Fibroblast of the conjunctiva (primary cell): ENCODE results near the gene SFXN4.

Source experiments
- DNase-seq: peaks from one replicate; pipeline ENCODE4 v3.0.0-alpha.2; 2010; ENCODE audit warnings: low read depth

The SFXN4 gene, protein sequence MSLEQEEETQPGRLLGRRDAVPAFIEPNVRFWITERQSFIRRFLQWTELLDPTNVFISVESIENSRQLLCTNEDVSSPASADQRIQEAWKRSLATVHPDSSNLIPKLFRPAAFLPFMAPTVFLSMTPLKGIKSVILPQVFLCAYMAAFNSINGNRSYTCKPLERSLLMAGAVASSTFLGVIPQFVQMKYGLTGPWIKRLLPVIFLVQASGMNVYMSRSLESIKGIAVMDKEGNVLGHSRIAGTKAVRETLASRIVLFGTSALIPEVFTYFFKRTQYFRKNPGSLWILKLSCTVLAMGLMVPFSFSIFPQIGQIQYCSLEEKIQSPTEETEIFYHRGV

DNA sequence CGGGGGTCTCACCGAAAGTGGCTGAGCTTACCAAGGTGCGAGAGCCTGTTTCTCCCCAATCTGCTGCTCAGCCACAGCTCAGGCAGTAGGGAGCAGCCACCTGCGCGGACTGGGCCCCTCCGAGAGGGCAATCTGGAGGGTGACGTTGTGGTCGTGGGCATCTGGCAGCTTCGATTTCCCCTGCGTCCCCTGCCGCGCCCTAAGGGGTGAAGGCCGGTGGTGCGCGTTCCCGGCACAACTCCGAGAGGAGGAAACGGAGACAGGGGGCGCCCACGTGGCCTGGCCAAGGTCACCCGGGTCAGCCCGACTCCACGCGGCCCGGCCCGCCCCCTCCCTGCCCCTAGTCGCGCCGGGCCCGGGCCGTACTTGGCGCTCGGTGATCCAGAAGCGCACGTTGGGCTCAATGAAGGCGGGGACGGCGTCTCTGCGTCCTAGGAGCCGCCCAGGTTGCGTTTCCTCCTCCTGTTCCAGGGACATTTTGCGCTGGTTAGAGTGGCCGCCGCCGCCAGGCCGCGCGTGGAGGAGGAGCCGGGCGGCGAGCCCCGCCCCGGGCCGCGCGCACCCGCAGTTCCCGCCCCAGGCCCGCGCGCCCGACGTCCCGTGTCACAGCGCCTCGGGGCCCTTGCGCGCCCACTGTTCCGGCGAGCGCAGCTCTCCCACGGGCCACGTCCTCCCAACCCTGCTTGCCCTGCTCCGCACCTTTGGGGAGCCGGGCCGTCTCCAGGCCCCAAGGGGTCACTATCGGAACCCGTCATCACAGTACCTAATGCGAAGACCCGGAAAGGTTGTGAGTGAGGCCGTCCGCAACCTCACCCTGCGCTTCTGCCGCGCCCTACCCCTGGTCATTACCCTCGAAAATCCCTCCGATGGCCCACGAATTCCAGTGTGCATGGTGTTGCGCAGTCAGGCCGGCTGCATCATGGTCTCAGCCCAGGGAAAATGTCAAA lies at the start of gene SFXN4:
TSS of gene SFXN4 (minus strand) at position 544 of the 947 bp plus-strand sequence. CDS start at position 477, 67 bp downstream.
- DNase-seq = no peak

DNA sequence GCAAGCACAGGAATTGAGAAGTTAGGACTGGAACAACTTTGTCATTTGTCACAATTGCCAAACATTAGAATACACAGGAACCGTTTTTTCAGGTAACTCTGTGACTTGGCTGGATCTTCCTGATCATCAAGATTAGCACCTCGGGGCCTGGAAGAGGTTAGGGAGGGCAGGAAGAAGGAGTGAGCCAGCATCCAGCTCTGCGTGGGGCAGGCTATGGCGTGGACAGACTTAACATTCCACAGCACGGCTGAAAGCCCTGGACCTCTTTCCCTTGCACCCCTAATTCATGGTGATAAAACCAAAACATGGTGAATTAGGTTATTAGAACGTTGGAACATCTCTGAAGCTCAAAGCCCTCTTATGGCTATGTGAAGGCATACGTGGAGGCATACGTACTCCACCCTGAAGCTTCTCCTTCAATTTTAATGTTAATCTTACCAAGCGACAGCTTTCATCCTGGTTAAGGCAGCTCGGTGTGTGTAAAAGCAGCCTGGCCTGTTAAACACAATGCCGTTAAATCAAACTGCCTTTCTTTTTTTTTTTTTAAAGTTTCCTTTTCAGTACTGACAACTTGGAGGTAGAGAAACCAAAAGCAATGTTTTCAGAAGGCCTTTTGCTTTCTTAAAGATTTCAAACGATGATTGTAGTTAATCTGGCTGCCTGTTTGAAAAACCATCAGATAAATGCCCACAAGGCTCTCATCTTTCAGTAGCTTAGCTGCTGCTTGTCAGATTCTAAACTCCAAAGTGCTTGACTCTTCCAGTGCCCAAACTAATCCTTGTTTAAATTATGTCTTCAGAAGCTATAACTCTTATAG lies 46.3 kb upstream of the SFXN4 start:
- no peak for DNase-seq

DNA sequence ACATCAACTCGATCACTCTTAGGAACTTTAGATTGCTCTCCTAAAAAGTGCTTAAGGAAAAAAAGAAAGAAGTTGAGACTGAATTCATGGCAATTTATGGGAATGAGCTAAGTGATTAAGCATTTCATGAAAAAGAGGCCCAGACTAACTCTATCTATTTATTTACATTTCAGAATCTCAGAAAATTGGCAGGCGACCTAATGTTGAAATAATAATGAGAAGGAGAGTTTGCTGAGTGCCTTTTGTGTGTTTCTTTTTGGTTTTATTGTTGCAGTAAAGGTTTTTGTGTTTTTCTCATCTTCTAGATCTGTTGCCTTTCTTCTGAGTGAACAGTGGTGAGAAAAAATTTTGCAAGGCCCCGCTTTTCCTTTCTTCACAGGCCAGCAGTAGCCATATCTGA lies 45.7 kb upstream of the SFXN4 start:
- DNase-seq = peak; percentile 64

DNA sequence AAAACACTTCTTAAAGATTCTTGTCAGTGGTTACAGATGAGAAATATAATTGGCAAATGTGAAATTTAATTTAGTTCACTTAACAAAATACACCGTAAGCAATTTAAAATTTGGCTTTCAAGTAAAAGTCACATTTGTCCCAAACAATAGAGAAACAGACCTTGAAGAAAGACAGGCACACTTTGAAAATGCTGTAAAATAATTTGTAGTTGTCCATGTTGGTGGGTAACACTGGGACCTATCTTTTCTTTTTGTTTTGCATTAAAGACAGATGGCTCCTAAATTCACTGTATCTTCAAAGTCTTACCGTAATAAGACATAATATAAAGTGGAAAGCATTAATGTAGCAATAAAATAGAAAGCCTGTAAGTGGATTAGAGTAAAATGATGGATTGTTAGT lies 45.1 kb upstream of the SFXN4 start:
- DNase-seq = no peak

DNA sequence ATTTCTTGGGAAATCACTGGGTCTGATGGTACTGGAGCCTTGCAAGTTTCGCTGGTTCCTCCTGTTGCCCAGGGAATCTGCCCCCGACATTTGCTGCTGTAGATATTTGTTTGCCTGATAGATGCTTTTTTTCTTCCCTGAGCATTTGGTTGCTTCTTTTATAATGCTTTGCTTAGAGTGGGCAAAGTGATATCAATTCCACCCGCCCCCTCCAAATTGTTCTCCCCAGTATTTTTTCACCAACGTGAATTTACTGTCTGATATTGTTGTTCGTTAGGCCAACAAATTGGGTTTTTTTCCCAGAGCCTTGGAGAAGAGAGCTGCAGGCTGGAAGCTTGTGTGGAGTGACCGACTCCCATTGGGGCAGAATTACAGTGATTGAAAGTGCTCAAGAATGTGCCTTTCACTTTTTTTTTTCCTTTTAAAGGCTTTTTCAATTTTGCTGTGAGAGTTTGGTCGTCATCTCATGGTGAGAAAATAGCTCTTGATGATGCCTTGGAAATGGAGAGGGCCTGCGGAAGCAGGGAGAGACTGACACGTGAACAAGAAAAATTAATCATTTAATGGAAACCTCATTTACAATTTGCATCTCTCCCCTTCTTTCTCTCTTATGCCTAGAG lies 44.3 kb upstream of the SFXN4 start:
- DNase-seq = no peak

DNA sequence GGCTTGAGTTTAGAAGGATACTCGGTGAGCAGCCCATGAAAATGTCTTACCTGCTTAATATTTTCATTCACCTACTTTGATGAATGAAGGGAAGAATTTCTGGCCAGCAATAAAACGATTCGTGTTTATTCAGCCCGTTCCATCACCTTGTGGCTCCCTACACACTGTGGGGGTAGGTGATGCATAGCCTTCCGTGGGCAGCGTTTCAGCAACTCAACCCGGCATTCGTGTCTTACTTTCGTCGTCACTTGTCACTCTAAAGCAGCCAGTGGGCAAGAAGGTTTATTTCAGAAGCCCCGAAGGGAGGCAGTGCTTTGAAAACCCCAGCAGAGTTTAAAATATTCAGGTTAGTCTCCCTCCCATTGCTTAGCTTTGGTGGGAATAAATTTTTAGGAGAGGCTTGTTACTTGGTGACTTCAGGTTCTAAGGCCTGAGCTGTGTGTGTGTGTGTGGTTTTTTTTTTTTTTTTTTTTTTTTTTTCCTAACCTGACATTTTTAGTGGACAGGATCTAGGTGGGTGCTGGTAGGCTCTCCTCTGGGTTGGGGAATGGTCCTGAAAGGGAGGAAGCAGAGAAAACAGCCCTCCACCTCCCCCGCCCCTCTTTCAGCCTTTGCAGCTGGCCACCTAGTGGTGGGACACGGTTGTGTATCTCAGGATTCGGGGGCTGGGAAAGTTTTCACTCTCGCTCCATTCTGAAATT lies 43.7 kb upstream of the SFXN4 start:
- DNase-seq = no peak

DNA sequence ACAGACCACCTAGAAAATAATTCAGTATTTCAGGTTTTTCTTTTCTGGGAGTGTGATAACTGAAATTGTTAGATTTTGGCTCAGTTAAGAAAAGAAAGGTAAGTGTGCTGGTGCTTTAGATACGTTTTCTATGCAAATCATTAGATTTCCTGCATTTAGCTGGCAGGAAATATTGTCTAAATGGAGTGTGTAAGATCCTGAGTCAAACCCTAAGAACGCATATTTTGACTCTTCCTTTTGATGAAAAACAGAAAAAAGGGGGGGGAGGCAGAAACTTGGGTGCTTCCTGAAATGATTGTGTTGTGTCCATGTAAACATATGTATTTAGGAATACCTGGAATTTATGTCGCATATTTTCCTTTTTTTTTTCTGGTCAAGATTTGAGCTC lies 43.0 kb upstream of the SFXN4 start:
- DNase-seq = no peak

DNA sequence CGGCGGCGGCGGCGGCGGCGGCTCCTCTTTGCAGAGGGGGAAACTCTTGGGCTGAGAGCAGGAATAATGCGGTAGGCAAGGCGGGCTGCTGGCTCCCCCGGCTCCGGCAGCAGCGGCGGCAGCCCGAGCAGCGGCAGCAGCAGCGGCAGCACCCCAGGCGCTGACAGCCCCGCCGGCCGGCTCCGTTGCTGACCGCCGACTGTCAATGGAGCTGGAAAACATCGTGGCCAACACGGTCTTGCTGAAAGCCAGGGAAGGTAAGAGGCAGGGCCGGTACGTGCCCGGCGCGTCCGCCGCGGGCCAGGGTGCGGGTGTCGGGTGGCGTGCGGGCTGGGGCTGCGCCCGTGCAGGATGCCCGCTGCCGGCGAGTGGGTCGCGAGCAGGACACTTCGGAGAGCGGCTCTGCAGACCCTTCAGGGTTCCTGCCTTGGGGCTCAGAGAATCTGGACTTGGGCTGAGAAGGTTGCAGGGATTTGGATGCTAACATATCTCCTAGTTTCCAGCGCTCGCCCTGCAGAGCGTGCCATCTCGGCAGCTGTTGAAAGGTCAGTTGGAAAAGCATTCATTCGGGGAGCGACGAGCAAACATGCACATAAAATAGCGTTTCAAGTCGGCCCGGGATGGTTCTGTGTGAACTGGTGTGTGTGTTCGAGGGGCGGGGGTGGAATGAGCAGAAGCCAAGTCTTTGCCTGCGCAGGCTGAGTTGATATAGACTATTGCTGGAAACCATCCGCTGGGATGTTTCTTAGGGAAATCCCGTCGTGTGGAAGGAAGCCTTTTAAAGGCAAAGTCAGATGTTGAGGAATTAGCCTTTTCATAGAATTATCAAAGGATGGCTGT lies 42.4 kb upstream of the SFXN4 start:
- no peak for DNase-seq

DNA sequence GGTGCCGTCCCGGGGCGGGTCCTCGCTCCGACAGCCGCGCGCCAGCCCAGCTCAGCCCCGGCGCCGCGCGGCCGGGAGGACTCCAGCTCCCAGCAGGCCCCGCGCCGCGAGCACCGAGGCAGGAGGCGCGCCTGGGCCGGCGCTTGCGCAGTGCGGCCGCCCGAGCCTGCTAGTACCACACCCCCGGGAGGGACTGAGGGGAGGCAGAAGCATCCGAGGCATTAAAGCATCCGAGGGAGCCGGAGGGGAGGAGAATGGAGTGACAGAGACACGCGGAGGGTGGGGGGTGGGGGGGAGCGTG lies 41.8 kb upstream of the SFXN4 start, which contains the start of gene GRK5:
TSS of gene GRK5 (plus strand) at position 206 of the 301 bp plus-strand sequence. CDS start 347 bp downstream, outside the sequence.
- DNase-seq = peak; percentile 98

DNA sequence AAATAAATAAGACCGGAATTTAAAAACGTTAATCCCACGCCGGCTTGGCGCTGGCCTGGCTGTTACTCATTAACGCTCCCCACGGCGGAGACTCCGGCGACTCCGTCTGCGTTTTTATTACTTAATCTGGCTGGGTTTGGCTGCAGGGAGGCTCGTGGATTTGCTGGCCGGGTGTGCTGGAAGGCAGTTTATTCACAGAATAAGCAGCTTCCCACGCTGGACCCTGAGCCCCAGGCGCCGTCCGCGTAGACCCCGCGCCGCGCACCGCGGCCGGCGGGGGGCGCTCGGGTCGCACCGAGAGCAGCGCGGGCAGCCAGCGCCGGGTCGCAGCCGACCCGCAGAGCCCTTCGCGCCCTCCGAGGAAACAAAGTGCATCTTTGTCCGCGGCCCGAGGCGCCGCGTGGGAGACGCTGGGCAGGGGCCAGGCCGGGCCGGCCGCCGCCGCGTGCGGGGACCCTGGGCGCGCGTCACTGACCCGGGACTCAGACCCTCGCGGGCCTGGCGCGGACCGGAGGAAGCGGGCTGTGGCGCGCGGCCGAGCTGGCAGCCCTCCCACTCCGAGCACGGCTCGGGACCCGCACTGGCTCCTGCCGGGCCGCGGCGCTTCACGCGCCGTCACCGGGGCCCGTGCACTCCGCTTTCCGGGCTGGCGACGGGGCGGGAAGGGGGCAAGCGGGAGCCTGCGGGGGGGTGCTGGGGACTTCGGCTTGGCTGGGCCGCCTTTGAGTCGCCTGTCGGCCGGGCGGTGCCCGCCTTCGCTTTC lies 41.3 kb upstream of the SFXN4 start:
- no peak for DNase-seq

DNA sequence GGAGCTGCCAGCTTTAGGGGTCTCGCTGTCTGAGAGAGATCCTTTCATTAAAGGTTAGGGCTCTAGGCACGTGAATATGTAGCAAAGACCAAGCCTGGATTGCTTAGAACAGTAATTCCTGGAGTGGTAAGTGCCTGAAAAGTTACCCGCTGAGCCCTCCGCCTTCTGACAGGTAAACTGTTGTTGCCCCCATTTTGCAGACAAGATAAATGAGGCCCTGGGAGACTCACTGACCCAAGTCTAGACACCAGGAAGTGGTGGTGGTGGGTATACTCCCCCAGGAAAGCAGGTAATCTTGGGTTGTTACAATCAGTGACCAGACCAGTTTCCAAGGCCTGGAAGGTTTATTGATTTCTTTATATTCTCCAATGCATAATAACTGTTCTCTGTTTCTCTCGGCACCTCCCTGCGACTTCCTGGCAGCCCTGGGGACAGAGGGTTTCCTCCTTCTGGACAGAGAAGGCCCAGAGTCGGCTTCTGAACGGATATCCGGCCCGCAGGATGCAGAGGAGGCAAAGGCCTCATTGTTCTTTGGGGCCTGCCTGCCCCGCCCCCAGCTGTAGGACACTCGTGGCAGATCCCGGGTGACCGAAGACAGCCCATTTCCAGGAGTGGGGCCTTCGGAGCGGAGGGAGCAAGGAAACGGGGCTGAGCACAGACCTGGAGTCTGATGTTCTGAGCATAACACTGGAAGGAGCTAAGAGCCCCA lies 40.5 kb upstream of the SFXN4 start:
- DNase-seq = no peak

DNA sequence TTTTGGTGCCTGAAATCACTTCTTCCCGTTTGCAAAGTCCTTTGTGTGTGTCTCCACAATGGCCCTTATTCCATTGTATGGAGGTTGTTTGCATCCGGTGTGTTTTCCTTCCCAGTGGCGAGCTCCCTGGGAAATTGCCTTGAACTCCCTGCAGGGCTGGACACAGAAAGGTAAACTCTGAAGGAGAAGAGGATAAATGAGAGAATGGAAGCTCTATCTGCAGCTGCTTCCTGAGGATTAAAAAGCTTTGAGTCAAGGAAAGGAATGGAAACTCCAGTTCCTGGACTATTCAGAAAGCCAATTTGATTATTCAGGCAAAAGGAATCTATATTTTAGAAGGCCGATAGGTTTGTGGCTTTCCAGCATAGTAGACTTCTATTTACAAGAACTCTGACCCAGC lies 37.5 kb upstream of the SFXN4 start:
- DNase-seq = no peak

DNA sequence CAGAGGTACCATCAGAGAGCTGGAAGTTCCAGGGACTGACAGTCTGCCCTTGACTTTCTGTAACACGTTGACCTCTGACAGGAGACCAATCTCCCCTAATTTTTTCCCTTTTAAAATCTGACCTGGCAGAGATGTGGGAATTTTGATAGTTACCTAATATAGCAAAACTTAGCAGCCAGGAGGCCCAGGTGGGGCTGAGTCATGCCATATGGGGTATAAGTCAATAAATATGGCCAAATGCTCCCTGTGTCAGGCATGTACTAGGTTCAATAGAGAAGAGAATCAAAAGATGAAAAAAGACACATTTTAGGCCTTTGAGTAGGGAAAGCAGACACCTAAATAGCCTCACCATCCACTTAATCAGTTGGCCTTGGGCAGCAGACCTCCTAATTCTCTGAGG lies 35.7 kb upstream of the SFXN4 start:
- no peak for DNase-seq

DNA sequence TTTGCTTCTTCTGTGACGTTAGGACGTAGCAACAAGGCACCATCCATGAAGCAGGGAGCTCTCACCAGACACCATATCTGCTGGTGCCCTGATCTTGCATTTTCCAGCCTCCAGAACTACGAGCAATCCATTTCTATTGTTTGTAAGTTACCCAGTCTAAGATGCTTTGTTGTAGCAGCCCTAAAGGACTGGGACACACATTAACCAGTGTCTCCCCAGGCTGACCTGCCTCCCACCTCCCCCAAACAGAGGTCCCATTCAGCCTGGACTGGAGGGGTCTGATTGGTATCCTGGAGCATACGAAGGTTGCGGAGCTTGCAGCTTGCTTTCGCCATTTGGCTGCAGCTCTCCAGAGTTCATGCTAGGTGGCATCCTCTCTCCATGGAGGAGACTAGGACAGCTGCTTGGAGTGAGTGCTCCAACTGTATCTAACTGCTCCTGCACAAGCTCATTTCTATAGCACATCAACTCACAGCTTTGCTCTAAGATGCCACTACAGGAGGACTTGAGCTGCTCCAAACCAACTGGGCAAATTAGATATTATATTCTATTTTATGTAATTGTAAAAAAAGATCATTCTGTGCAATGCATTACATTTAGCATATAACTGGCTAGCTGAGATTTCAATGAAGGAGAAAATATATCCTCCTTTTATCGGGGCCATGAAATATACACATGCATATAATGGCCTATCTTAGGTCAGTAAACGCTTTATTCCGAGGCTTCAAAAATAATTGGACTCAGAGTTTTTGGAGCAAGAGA lies 33.9 kb upstream of the SFXN4 start:
- peak; percentile 88 for DNase-seq

DNA sequence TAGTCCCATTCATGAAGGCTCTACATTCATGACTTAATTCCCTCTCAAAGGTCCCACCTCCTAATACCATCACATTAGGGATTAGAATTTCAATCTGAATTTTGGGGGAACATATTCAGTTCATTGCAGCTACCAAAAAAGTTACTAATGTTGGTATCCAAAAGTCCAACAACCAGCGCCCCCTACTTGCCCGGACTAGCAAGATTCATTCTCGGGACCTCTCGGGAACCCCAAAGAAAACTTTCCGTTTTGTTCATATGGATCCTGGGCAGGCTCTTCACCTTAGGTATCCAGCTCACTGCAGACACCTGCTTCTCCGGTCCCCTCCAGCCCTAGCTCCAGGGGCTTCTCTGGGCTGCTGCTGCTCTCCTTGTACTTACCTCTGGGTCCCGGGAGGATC lies 32.9 kb upstream of the SFXN4 start:
- no peak for DNase-seq

DNA sequence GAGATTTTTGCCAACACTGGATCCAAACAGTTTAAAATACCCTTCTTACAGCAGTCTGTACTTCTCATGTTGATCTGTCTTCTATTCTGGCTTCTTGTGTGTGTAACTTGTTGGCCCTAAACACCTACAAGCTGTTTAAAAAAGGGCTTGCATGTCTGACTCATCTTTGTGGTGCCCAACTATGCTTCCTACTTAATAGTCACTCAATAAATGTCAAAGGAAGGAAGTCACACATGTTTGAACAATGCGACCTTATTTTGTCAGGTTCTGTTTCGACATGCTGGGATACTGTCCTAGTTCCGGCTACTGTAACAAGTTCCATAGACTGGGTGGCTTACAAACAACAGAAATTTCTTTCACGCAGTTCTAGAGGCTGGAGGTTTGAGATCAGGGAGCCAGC lies 32.4 kb upstream of the SFXN4 start:
- DNase-seq = no peak

DNA sequence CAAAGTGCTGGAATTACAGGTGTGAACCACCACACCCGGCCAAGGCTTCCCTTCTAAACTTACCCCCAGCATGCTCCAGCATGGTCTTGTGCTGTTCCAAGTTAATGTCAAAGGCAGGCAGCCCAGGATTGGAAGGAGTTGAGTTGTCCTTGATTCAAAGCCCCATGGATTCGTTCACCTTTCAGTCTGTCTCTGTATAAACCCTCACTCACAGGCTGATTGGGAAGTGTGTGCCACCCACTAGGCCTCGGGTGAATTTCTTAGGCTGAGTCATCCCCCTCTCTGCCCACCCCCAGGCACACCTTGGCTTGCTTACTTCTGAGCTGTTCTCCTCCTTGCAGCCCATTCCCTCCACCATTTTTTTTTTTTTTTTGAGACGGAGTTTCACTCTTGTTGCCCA lies 26.4 kb upstream of the SFXN4 start:
- DNase-seq = no peak
